GM21786 (cell line): Measurements from ENCODE around the gene TMEM266.

Experiments
- ATAC-seq: cut with Tn5 transposase; IDR thresholded peaks from one replicate; pipeline ENCODE4 v1.9.1; 2021; ENCODE audit not compliant: unreplicated experiment

TMEM266 gene

DNA sequence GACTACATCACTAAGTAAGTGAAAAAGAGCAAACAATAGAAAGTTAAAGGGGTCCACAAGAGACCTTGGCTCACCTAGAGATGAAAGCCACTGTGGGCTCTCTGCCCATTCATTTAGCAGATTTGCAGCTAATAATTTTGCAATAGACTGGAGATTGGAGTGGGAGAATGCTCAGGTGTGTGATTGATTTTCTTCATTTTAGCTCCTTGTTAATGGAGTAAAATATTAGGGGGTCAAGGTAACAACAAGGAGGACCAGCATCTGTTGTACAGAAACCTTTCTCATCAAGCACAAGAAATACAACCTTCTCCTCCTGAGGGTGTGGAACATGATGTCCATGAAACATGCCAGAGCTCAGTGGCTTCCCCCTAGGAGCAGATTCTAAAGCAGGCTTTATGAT, 63.2 kb downstream of the TMEM266 start:
- no peak for ATAC-seq

DNA sequence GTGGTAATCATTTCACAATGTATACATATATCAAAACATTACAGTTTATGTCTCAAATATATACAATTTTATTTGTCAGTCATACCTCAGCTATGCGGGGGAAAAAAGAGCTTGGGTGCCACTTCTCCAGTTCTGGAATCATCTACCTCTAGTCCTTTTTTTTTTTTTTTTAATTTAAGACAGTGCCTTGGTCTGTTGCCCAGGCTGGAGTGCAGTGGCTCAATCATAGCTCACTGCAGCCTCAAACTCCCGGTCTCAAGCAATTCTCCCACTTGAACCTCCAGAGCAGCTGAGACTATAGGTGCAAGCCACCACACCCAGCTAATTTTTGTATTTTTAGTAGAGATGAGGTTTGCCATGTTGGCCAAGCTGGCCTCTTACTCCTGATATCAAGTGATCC, 67.4 kb downstream of the TMEM266 start:
- no peak for ATAC-seq

- no peak for ATAC-seq
Observed at GRCh38 chr15:76127880-76128279, 68.1 kb downstream of the TMEM266 start.

DNA sequence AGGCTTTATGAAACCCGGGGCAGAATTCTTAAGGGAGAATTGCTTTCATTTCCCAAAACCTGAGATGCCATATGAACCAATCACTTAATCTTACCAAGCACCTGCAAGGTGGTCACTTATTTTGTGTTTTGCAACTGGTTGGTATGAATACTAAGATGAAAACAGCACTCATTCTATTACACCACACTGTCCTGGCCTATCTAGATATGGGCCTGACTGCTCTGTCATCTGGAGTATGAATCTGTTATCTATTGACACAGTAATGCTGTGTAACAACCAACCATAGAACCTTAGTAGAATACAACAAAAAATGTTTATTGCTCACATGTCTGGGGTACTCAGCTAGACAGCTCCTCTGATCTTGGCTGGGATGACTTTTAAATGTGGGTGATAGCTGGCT, 74.8 kb downstream of the TMEM266 start:
- no peak for ATAC-seq

- no peak for ATAC-seq
Observed at GRCh38 chr15:76135516-76135915, 75.7 kb downstream of the TMEM266 start.

DNA sequence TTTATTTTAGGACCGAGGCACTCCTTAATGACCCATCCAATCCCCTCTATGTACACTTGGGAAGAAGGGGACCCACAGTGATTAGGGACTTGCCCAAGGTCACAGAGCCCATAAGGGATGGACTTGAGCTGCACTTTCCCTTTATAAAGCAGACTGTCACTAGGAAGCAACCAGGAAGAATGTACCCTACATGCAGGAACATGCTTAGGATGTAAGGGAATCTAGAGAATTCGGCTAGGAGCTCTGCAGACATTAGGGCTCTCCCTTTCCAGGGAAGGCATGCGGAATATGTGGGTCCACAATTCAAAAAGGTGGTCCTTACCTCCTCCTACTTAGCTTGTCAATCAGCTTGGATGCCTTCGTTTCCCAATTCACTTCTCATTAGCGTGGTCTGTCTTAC, 78.7 kb downstream of the TMEM266 start:
- ATAC-seq: no peak

GRCh38 chr15:76139368-76140073, 79.7 kb downstream of the TMEM266 start:
- ATAC-seq: no peak

- ATAC-seq: no peak
Observed at GRCh38 chr15:76140074-76140464, 80.3 kb downstream of the TMEM266 start.

GRCh38 chr15:76146812-76147211, 87.0 kb downstream of the TMEM266 start:
- ATAC-seq: no peak

DNA sequence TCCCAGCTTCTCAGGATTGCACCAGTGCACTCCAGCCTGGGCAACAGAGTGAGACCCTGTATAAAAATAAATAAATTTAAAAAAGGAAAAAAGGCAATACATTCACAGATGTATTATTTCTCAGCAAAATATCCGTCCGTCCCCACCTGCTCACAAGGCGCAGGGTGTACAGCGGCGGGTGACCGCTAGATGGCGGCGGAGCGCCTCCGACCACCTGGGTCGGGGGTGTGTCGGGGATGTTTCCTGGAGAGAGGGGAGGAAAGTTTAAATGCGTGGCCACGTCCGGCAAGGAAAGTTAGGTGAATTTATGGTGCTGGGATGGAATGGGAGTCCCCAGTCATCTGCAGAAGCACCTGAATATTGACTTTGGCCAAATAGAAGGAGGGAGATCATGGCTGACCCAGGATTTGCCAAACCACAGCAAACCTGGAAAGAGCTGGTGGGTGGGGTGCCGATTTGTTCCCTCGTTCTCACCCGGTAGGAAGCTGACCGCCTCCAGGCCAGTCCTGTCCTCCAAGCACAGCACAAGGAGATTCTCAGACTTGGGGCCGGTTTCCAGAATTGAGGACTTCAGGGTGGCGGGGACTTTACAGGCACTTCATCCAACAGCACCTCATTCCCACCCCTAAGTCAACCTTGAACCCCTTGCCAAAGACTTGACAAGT, 88.3 kb downstream of the TMEM266 start:
- ATAC-seq: no peak

GRCh38 chr15:76149291-76149915, 89.6 kb downstream of the TMEM266 start:
- no peak for ATAC-seq

GRCh38 chr15:76150513-76150912, 90.7 kb downstream of the TMEM266 start:
- peak; percentile 11 for ATAC-seq

GRCh38 chr15:76150971-76151598, 91.3 kb downstream of the TMEM266 start:
- peak; percentile 72 for ATAC-seq

DNA sequence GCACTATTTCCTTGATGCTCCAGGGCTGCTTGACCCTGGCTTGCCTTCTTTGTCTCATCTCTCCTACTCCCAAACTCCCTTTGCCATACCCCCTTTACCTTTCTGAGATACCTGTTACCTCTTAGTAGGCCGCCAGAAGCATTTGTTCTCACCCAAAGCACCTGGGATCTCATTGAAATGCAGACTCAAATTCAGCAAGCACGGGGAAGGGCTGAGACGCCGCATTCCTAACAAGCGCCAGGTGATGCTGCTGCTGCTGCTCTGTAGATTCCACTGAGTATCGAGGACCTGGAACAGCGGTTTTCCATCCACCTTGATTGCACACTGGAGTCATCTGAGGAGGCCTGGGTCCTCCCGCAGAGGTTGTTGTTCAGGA, 91.8 kb downstream of the TMEM266 start:
- no peak for ATAC-seq

- no peak for ATAC-seq
Observed at GRCh38 chr15:76152197-76152596, 92.4 kb downstream of the TMEM266 start.

DNA sequence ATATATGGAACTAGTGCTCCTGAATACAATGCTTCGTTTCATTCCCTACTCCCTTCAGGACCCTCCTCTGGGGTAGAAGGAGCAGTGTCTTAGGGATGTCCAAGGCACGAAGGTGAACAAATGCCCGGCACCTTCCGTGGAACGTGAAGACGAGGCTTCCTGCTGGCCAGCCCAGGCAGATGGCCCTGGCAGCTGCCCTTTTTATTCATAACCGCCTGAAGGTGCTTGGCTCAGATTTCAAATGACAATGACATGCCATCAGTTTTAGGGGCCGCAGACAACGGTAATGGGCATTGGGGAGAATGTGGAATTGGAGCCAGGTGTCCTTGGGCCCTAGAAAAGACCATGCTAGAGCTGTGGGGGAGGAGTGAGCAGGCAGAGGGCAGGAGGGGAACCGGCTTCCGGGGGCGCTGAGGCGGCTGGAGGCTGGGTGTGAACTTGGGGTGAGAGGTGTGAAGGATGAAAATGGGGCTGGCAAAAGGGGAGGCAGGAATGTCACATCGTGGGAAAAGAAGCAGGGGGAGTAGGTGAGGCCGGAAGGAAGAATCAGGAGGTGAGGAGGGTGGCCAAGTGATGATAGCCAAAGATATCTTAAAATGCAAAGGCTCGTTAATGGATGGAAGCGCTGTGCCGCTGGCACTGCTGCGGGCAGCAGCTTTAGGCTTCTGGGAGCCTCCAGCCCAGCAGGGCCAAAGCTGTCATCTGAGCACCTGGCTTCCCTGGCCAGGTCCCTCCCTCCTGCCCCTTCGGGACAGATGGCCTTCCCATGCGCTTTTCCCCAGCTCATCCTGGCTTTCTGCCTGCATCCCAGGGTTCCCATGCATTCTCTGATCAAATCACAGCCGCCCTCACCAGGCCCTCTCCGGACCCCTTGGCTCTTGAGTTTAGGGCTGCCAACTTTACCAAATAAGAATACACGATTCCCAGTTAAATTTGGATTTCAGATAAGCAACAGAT, 93.7 kb downstream of the TMEM266 start:
- ATAC-seq: no peak

DNA sequence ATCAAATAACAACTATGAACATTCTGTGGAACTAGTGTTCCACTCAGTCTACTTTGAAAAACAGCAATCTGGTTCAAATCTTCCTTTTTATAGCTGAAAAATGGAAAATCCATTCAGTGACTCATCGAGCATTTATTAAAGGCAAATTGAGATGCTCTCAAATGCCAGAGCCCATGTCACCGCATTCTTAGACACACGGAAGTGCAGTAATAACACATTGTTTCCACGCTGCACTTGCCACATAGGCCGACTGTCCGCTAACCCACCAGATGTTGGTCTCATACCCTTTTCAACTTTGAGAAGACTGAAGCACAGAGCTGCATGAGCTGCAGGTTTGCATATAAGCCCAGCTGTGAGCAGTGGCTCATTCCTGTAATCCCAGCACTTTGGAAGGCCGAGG, 95.9 kb downstream of the TMEM266 start:
- ATAC-seq: no peak

DNA sequence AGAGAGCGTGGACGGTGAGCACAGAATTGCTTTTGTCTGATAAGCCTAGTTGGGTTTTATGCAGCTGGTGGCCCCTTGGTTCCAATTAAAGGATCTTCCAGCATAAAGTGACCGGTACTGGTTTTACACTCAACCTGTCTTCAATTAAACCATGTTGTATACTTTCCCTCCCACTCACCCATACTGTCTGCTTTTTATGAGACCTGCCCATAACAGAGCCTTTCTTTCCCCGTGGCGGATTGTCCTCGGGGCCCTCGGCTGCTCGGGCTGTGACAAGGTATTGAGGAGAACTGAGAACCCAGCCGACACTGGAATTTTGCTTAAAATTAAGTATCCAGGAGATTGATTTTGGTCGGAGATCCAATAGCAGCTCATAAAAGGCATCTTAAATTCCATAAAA, 98.4 kb downstream of the TMEM266 start:
- ATAC-seq: no peak

DNA sequence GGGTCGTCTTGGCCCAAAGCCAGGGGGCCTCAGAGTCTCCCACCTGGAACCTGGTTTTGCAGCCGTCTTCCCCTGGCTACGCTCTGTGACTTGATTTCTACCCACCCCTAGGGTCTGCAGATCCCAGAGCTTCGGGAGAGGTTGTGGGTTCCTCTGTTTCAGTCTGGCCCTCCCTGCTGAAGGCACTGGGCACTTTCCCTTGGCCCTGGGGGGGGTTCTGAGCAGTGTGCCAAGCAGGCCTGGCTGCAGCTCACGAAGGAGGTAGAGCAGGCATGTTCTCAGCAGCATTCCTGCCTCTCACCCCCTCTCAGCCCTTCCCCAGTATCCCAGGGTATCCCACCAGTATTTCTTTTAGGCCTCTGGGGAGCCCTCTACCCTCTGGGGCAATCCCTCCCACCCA, 99.0 kb downstream of the TMEM266 start:
- no peak for ATAC-seq

GRCh38 chr15:76159282-76159681, 99.5 kb downstream of the TMEM266 start:
- no peak for ATAC-seq
